HL-60/S4 treated with retinoic acid at 250 ng/mL for 4 days and 3 days (cell line): ENCODE measurements around the gene DDX42.
"Not testable (repeated sequence)": the region's sequence is repeated elsewhere in the genome, so short reads cannot be mapped to it uniquely, and the experiment has no call there.

Experiments
- in situ Hi-C: fragments of 300-500 bp; cut with MboI; formaldehyde crosslinking; loops from 2 replicates; pipeline ENCODE4 v1.7.0; 2022; ENCODE audit warnings: low sequenced_read_pairs

Gene DDX42

DNA sequence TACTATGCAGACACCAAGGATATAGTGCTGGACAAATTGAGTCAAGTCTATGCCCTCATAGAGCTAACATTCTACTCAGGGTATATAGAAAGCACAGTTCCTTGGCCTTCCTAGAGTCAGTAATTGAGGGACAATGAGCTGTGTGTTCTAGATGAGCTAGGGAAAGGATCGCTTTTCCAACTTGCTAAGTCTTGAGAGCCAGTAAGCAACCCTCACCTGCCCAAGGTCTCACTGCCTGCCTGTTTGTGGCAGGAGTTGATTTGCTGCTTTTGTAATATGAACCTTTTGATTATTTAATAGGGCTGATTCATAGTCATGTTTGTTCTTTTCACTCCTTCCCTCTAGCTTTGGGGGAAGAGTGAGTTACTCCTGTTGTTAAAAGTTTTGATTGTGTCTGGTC, 6.5 kb downstream of the DDX42 start:
- in situ Hi-C loops = no loop called here

DNA sequence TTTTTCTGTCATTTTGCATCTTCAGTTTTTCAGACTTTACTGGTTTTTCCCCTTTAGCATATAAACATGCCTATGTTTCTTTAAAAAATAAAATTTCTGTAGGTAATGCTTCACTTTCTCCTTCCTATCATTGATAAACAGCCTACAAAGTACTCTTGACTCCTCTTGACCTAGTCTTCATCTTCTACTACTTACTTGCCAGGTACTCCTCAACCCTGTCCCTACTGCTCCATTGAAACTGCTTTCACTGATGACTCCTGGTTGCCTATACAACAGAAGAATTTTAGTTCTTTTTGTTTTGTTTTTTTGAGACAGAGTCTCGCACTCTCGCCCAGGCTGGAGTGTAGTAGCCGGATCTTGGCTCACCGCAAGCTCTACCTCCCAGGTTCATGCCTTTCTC, 7.0 kb downstream of the DDX42 start:
- in situ Hi-C loops = no loop called here

DNA sequence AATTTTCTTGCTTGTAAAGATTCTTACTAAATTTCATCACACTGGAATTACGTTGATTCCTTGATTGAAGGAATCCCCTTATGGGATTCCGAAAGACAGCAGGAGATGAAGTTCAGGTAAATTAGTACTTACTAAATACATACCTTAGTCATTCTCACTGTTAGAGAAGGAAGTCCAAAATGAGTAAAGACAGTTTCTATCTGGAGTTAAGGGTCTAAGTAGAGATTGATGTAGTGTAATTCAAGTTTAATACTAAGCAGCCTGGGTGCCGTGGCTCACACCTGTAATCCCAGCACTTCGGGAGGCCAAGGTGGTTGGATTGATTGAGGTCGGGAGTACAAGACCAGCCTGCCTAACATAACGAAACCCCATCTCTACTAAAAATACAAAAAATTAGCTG, 9.6 kb downstream of the DDX42 start:
- in situ Hi-C loops = no loop called here

DNA sequence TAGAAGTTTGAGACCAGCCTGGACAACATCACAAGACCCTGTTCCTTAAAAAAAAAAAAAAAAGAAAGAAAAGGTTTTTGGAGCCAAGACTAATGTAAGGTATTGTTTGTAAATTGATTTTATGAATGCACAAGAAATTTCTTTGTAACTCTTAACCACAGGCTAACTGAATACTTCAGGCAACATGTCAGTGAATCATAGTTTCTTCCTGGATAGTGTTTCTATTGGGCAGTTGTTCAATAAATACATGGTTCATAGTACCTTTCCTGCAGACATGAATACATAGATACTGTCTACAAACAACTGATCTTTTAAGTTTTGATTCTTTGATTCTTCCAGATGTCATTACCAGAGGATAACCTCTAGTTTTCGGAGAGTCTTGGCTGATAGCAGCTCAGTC, 11.6 kb downstream of the DDX42 start:
- in situ Hi-C loops = no loop called here

DNA sequence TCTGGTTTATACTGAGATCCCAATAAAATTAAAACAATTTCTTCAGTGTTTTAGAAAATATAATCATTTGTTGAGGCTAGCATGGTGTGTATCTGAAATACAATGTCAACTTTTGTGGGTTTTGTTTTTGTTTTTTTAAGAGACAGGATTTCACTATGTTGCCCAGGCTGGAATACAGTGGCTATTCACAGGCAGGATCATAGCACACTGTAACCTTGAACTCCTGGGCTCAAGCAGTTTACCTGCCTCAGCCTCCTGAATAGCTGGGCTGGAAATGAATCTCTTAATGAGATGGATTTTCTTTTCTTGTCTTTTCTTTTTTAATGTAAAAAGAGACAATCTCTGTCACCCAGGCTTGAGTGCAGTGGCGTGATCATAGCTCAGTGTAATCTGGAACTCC, 12.1 kb downstream of the DDX42 start:
- in situ Hi-C loops = no loop called here

DNA sequence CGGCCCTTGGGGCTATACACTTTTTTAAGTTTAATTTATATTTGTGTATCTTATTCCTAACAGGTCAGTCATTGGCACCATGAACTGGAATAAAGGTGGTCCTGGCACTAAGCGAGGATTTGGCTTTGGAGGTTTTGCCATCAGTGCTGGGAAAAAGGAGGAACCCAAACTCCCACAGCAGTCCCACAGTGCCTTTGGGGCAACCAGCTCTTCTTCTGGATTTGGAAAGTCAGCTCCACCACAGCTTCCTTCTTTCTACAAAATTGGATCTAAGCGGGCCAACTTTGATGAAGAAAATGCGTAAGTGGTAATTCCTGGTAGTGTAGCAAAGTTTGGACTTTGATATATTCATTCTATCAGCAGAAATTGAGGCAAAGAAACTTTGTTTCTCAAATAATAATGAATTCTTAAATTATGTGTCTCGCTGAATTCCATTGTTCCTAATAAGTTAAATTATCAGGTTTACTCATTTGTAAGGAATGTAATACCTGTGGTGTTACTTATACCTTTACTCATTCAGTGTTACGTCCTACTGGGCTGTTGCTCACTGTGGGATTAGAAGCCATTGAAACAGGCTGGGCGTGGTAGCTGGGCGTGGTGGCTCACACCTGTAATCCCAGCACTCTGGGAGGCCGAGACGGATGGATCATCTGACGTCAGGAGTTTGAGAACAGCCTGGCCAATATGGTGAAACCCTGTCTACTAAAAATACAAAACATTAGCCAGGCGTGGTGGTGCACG, 13.2 kb downstream of the DDX42 start:
- in situ Hi-C loops = no loop called here

DNA sequence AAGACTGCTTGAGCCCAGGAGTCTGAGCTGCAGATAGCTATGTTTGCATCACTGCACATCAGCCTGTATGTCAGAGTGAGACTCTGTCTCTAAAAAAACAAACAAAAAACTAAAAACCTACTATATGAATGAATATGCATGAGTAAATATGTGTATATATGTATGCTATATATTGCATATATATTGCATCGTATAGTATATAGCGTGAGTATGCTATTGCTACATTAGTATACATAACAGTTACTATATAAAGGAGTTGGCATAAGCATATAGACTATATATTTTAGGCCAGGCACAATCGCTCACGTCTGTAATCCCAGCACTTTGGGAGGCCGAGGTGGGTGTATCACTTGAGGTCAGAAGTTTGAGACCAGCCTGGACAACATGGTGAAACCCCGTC, 16.1 kb downstream of the DDX42 start:
- in situ Hi-C loops = no loop called here

DNA sequence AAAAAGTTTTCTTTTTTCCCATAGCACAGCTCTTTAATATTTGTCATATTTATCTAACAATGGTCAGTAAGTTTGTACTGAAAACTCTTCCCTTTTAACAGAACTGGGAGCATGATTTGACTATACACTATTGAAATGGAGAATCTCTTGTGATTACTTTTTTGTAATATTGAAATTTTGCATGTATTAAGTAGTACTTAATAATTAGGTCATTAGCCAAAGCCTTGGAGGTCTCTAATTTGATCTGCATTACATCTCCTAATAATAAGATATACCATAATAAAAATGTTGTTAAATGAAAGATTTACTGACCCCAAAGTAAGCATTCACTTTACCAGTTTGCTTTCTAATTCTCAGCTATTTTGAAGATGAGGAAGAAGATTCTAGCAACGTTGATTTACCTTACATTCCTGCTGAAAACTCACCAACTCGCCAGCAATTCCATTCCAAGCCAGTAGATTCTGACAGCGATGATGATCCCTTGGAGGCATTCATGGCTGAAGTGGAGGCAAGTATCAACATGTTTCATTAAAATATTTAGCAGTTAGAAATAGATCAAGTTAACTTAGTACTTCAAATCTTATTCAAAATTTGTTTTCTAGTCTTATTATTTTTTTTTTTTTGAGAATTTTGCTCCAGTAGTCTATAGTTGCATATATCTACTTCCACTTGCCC, 18.2 kb downstream of the DDX42 start:
- in situ Hi-C loops = no loop called here

DNA sequence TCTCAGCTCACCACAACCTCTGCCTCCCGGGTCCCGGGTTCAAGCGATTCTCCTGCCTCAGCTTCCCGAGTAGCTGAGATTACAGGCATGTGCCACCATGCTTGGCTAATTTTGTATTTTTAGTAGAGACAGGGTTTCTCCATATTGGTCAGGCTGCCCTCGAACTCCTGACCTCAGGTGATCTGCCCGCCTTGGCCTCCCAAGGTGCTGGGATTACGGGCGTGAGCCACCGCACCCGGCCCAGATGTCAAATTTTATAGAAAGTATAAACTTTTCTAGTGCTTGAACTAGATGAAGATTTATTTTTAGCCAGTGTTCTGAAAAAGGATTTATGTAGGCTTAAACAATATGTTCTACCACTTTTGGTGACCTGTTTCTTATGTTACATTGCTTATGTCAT, 22.4 kb downstream of the DDX42 start:
- in situ Hi-C loops = not testable (repeated sequence)

DNA sequence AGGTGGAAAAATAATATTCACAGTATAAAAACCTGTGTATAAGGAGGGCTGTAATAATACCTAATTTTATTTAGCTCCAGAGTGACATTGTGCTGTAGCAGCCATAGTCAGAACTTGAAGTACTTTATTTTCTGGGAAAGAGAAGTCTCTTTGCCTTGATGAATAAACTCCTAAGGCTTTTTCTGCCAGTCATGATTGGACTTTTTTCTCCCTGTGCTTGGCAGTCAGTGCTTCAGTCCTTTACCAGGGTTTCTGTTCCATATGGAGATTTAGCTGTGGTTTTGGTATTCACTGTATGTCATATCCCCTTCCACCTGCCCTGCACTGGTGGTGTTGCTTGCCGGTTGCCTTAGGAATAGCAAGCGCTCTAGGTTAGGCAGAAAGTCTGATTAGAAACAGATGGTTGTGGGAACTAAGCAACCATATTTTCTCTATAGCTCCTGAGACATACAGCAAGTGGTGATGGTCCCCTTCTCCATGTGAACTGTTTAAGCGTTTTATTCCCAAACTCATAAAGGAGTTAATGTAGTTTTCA, 24.7 kb downstream of the DDX42 start:
- in situ Hi-C loops = no loop called here

DNA sequence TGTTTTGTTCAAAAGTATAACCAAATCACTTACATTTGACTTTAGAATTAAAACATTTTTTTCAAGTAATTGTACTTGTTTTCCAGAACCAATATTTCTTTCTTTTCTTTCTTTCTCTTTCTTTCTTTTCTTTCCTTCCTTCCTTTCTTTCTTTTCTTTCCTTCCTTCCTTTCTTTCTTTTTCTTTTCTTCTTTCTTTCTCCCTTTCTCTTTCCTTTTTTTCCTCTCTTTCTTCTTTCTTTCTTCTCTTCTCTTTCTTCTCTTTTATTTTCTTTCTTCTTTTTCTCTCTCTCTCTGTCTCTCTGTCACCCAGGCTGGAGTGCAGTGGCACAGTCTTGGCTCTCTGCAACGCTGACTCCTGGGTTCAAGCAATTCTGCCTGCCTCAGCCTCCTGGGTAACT, 26.8 kb downstream of the DDX42 start:
- in situ Hi-C loops = no loop called here

DNA sequence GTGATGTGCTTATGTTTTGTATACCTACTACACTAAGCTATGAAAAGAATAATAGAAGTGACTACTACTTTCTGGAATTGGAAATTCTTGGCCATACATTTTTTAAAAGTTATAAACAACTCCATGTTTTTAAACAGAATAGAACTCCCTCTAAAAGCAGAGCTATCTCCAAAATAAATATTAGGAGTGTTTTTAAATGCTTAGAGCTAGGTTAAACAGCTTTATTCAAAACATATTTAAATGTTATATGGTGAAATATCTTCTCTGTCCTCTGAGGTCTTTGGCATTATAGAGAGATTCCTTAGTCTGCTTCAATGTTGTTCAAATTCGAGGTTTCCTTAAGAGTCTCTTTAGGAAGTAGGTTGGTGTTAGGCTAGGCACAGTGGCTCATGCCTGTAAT, 30.4 kb downstream of the DDX42 start:
- in situ Hi-C loops = no loop called here

DNA sequence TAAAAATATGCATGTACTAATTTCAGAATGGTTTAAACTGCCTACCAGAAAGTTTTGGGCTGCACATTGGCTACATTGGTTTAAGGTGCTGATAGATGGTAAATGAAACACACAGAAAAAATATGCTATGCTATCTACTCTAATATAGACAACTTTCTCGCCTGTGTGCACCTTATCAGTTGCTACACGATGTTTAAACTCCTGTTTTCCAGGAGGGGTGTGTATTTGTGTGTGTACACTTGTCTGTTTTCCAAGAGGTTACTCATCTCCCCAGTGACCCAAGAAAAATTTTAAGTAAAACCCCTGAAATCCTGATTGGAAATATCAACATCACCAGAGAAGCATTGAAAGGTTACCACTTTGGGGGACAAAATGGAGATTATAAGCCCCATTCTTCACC, 31.6 kb downstream of the DDX42 start:
- in situ Hi-C loops = no loop called here

DNA sequence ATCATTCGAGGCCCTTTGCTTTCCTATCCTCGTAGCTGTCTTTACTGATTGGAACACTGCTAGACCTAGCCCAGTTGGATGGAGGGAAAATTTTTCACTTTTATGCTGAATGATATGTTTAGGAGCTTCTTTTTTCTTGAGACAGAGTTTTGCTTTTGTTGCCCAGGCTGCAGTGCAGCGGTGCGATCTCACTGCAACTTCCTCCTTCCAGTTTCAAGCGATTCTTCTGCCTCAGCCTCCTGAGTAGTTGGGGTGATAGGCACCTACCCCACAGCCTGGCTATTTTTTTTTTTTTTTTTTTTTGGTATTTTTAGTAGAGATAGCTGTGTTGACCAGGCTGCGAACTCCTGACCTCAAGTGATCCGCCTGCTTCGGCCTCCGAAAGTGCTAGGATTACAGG, 36.0 kb downstream of the DDX42 start:
- in situ Hi-C loops = no loop called here

DNA sequence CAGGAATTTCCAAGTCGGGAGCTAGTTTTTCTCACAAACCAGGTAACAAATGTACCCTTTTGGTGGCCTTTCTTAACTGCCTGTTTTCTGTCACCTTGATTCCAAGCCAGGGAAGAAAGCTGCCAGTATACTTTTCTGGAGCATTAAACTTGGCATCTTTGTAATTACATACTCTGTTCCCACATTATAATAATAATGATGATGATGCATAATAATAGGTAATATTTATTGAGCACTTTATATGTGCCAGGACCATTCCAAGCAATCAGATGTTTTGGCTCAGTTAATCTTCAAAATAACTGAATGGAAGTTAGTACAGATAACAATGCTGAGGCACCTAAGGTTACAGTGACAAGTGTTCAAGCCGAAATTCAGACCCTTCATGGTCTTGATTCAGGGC, 42.2 kb downstream of the DDX42 start:
- in situ Hi-C loops = no loop called here

DNA sequence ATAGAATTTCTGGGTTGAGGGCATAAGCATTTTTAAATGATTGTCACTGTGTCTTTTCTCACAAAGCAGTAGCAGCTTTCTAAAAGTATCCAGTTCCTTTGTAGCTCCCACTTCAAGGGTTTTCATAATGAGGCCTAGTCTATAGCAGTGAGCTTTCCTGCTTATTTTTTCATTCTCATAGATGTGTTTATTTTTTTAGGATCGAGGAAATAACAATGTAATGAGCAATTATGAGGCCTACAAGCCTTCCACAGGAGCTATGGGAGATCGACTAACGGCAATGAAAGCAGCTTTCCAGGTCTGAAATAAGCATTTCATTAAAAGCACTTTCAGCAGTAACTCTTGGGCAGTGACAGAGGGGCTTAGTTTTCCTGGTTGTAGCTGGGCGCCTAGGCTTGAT, 42.7 kb downstream of the DDX42 start:
- in situ Hi-C loops = no loop called here

DNA sequence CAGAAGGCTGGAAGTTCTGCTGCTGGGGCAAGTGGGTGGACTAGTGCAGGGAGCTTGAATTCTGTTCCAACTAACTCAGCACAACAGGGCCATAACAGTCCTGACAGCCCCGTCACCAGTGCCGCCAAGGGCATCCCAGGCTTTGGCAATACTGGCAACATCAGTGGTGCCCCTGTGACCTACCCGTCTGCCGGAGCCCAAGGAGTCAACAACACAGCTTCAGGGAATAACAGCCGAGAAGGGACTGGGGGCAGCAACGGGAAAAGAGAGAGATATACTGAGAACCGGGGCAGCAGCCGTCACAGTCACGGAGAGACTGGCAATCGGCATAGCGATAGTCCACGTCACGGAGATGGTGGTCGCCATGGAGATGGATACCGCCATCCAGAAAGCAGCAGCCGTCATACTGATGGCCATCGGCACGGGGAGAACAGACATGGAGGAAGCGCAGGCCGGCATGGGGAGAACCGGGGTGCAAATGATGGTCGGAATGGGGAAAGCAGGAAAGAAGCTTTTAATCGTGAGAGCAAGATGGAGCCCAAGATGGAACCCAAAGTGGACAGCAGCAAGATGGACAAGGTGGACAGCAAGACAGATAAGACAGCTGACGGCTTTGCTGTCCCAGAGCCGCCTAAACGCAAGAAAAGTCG, 43.9 kb downstream of the DDX42 start:
- in situ Hi-C loops = no loop called here

DNA sequence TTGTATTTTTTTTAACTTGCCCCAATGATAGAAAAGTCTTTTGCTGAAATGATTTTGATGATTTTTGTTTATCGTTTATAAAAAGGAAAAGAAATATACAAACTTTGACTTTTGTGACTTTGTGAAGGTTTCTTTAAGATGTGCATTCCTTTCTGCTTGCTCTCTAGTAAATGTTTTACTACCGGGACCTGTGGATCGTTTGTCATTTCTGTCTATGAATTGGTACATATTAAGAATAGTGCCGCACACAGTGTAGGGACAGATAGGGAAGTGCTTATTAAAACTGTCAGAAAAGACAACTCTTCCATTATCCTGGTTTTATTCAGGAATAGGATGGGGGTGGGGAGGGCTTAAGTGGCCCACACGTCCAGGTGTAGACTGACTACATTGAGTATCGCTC, 45.2 kb downstream of the DDX42 start:
- in situ Hi-C loops = no loop called here

DNA sequence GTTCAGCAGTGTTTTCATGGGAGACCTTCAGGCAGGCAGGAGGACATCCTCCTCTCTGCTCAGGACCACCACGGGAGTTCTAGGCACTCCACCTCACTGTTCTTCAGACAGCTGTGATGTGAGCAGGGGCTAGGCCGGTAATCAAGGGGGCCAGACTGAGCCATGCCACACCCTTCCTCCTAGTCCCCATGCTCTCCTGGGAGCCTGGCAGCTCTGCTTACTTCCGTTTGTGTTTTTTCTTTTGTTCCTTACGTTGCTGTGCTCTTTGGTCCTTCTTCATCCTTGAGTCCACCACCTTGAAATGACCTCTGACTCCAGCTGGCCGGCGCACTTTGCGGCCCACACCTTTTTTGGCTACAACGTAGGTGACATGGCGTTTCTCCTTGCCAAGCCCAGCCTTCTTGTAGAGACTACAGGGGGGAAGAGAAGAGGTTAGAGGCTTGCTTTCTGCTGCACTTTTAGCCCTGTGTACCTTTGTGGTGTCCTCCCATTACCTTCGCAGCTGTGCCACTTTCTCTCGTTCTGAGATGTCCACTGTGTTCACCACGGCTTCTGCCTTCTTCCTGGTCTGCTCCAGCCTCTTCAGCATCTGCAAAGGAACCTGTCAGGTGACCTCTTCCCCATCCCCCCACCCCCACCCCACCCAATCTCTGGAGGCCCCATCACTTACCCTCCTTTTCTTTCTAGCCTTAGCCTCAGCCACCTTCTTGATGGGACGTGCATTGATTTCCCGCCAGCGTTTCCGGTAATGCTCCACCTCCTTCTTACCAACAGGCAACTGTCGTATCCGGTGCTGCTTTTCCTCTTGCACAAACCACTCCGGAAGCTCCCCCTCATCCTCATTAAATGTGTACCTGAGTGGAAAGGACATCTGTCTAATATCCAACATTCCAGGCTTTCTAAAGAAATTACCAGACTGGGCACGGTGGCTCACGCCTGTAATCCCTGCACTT, 45.9 kb downstream of the DDX42 start:
- in situ Hi-C loops = no loop called here

DNA sequence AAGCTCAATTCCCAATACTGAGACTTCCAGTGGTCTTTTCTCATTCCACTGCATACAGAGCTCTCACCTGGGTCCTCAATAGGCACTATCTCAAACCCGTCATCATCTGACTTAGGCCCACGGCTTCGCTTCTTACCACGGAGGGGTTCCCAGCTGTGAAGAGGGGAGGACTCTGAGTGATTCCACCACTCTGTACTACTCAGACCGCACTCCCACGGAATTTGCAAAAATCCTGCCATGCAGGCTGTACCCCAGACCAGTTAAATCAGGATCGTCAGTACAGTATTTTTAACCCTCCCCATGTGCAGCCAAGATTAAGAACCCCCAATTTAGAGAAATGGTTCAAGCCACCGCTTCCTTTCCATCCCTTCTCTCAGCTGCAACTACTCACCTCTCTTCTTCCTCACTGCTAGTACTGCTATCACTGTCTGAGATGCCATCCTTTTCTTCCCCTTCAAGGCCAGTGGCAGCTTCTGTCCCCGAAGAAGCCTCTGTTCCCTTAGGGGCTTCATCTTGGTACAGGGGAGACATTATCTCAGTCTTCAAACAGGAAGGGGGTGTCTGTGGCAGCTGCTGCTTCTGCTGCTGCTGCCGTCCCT, 47.1 kb downstream of the DDX42 start:
- in situ Hi-C loops = no loop called here

DNA sequence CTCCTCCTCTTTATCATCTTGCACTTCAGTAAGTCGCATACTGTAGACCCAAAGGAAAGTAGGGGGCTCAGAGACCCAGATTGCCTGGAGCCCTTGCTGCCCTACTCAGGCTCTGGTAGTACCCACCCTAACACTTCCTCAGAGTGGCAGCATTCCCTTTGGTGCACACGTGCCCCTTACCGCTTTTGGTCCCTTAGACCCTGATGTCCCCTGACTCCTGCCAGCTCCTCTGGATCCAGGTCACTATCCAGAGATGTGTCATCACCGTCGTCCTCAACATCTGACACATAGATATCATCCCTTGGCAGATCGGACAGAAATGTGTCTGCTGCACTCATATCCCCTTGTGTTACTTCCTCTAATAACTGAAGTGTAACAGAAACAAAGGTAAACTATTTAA, 47.8 kb downstream of the DDX42 start:
- in situ Hi-C loops = no loop called here
